Measurements from ENCODE around the gene TMEM200C. TPM values are rescaled to one million over a fixed set of nuclear protein-coding genes. Genes with fewer than 3 reads are reported as not detected.
"Not testable (repeated sequence)": the region's sequence is repeated elsewhere in the genome, so short reads cannot be mapped to it uniquely, and the experiment has no call there.

The TMEM200C gene
- total and polyA plus RNA-seq, 5 donors from 2014 or later, result not detected

DNA sequence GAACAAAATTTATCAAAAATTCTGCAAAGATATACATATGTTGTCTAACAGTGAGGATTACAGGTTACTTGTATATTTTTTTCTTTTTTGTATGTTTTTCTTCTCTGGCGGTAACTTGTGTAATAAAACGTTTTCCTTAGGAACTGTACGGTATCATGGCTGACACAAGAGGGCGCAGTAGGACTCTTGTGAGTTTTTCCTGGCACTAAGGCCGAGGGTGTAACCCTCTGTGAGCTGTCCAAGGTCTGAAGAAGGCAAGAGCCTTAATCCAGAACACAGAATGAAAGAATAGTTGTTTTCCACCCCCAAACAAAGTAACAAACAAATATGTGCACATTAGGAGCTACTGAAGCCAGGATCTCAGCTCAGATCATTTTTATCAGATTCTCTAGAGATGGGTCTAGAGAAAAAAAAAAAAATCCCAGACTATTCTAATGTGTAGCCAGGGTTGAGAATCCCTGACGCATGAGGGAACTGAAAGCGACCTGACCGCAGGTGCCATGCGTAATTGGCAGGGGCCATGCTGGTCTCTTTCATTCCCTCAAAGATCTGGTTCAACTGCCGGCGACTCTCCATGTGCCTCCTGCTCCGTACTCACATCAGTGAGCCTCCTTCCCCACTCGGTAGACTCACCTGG lies 27.0 kb downstream of the TMEM200C start:
- H3K9me3 ChIP-seq (ENCODE audit: control insufficient read depth in 2 of 2, low read length in 2 of 2), result no peaks in the 10 kb centered on the region
- Mint-ChIP-seq H3K4me3 (no peak overlapping the region), H3K36me3 (no peaks in the 10 kb centered on the region), H3K27ac (no peak overlapping the region), H3K27me3 (no peaks in the 10 kb centered on the region), H3K4me1 (no peaks in the 10 kb centered on the region), H3K9me3 (peaks cover 0 to 3% (median 0%) of the 10 kb centered on the region in 7 donors)
- H3K4me1 ChIP-seq (ENCODE audit: control insufficient read depth, insufficient read depth, low read length, poor library complexity, severe bottlenecking), result no peaks in the 10 kb centered on the region
- no peaks in the 10 kb centered on the region for H3K36me3 ChIP-seq (ENCODE audit: control insufficient read depth, insufficient read depth, low read length)
- no peaks in the 10 kb centered on the region for H3K27me3 ChIP-seq (ENCODE audit: control insufficient read depth, insufficient read depth, low read length)
- H3K27ac ChIP-seq (ENCODE audit: insufficient read depth, low read length, poor library complexity, severe bottlenecking), result no peak overlapping the region
- peak in 1 of 3 donors; percentile 49 for DNase-seq
- H3K4me3 ChIP-seq (ENCODE audit: low read depth, low read length), result no peak overlapping the region
- no peak for ATAC-seq (ENCODE audit: low read depth in 2 of 2)

DNA sequence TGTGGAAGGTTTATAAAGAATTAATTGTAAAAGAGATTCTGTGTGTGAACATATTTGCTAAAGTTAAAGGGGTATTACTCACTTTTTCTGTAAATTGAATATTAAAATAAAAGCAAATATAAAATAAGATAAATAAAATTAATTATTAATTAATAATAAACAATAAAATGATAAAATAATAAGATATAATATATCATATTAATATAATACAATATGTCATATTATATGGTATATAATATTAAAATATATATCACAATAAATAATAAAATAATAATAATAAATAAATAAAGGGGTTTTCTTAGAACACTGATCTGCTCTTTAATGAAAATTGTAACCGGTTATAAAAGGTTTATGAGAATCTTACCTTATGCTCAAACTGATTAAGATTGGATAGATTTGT lies 29.8 kb downstream of the TMEM200C start:
- no peak for DNase-seq
- H3K4me1 Mint-ChIP-seq, result no peaks in the 10 kb centered on the region
- no peak overlapping the region for H3K4me3 Mint-ChIP-seq
- no peaks in the 10 kb centered on the region for H3K27me3 Mint-ChIP-seq
- H3K9me3 ChIP-seq (ENCODE audit: control insufficient read depth in 2 of 2, low read length in 2 of 2), result no peaks in the 10 kb centered on the region
- no peak overlapping the region for H3K27ac ChIP-seq (ENCODE audit: insufficient read depth, low read length, poor library complexity, severe bottlenecking)
- no peak overlapping the region for H3K27ac Mint-ChIP-seq
- H3K36me3 ChIP-seq (ENCODE audit: control insufficient read depth, insufficient read depth, low read length), result no peaks in the 10 kb centered on the region
- peaks cover 0 to 16% (median 5%) of the 10 kb centered on the region in 7 donors for H3K9me3 Mint-ChIP-seq
- no peaks in the 10 kb centered on the region for H3K4me1 ChIP-seq (ENCODE audit: control insufficient read depth, insufficient read depth, low read length, poor library complexity, severe bottlenecking)
- no peak overlapping the region for H3K4me3 ChIP-seq (ENCODE audit: low read depth, low read length)
- H3K36me3 Mint-ChIP-seq, result no peaks in the 10 kb centered on the region
- no peak for ATAC-seq (ENCODE audit: low read depth in 2 of 2)
- no peaks in the 10 kb centered on the region for H3K27me3 ChIP-seq (ENCODE audit: control insufficient read depth, insufficient read depth, low read length)

DNA sequence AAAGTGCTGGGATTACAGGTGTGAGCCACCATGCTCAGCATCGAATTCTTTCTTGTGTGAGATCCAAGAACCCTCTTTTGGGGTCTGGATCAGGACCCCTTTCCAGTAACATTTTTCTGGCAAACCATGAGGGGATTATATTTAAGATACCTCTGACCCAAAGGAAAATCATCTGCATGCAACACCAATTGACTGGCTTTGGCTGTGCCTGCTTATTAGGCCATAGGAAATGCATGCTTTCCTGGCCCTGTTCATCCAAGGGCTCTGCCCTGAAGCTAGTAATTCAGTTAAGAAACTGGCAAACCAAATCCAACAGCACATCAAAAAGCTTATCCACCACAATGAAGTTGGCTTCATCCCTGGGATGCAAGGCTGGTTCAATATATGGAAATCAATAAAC lies 33.2 kb downstream of the TMEM200C start:
- not testable (repeated sequence) for H3K4me3 Mint-ChIP-seq; H3K27ac Mint-ChIP-seq; H3K36me3 Mint-ChIP-seq; H3K36me3 ChIP-seq (ENCODE audit: control insufficient read depth, insufficient read depth, low read length); H3K4me1 Mint-ChIP-seq; H3K27me3 ChIP-seq (ENCODE audit: control insufficient read depth, insufficient read depth, low read length); H3K4me1 ChIP-seq (ENCODE audit: control insufficient read depth, insufficient read depth, low read length, poor library complexity, severe bottlenecking); H3K27me3 Mint-ChIP-seq; H3K9me3 ChIP-seq (ENCODE audit: control insufficient read depth in 2 of 2, low read length in 2 of 2); H3K4me3 ChIP-seq (ENCODE audit: low read depth, low read length); DNase-seq; H3K27ac ChIP-seq (ENCODE audit: insufficient read depth, low read length, poor library complexity, severe bottlenecking); ATAC-seq (ENCODE audit: low read depth in 2 of 2)
- H3K9me3 Mint-ChIP-seq, result peaks cover 0 to 18% (median 4%) of the 10 kb centered on the region in 7 donors

DNA sequence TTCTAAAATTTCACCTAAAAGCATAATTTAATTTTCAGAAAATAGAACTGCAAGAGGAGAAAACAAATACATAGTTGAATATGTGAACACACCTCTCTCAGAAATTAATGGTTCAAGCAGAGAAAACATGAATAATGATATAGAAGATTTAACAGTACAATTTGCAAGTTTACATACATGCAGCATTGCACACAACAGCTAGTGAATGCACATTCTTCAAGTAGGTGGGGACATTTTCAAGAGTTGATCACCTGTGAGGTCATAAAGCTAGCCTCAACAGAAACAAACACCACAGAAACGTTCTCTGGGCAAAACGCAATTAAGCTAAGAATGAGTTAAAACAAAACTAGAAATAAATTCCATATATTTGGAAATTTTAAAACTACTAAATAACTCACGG lies 38.1 kb downstream of the TMEM200C start:
- Histone ChIP-seq H3K27ac (ENCODE audit: insufficient read depth, low read length, poor library complexity, severe bottlenecking) (no peak overlapping the region), H3K27me3 (ENCODE audit: control insufficient read depth, insufficient read depth, low read length) (peaks cover 5% of the 10 kb centered on the region), H3K9me3 (ENCODE audit: control insufficient read depth in 2 of 2, low read length in 2 of 2) (no peaks in the 10 kb centered on the region), H3K36me3 (ENCODE audit: control insufficient read depth, insufficient read depth, low read length) (no peaks in the 10 kb centered on the region), H3K4me1 (ENCODE audit: control insufficient read depth, insufficient read depth, low read length, poor library complexity, severe bottlenecking) (no peaks in the 10 kb centered on the region), H3K4me3 (ENCODE audit: low read depth, low read length) (no peak overlapping the region)
- no peak overlapping the region for H3K4me3 Mint-ChIP-seq
- DNase-seq (no peak), ATAC-seq (ENCODE audit: low read depth in 2 of 2) (no peak)
- no peaks in the 10 kb centered on the region for H3K36me3 Mint-ChIP-seq
- peaks cover 0 to 9% (median 5%) of the 10 kb centered on the region in 7 donors for H3K9me3 Mint-ChIP-seq
- no peak overlapping the region for H3K27ac Mint-ChIP-seq
- no peaks in the 10 kb centered on the region for H3K4me1 Mint-ChIP-seq
- no peaks in the 10 kb centered on the region for H3K27me3 Mint-ChIP-seq

DNA sequence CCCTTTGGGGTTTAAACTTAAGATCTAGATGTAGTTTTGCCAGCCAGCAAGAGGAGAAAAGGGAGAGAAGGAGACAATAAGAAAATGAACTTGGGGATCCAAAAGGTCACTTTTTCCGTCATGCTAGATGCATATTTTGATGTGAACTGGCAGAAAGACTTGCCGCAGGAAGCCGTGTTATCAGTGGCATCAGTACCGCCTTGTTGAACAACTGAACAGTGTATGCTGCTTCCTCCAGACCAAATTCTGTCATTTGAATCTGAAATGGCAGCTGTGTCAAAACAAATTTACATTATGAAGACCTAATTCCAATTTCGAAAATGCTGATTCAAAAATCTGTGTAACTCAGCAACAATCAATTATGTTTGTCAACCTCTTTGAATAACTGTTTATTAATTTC lies 42.1 kb downstream of the TMEM200C start:
- Mint-ChIP-seq H3K27ac (no peak overlapping the region), H3K27me3 (no peaks in the 10 kb centered on the region), H3K9me3 (peaks cover 0 to 6% (median 0%) of the 10 kb centered on the region in 7 donors), H3K36me3 (no peaks in the 10 kb centered on the region), H3K4me3 (no peak overlapping the region), H3K4me1 (no peaks in the 10 kb centered on the region)
- Histone ChIP-seq H3K36me3 (ENCODE audit: control insufficient read depth, insufficient read depth, low read length) (no peaks in the 10 kb centered on the region), H3K9me3 (ENCODE audit: control insufficient read depth in 2 of 2, low read length in 2 of 2) (no peaks in the 10 kb centered on the region), H3K27me3 (ENCODE audit: control insufficient read depth, insufficient read depth, low read length) (peaks cover 5% of the 10 kb centered on the region), H3K27ac (ENCODE audit: insufficient read depth, low read length, poor library complexity, severe bottlenecking) (no peak overlapping the region), H3K4me1 (ENCODE audit: control insufficient read depth, insufficient read depth, low read length, poor library complexity, severe bottlenecking) (no peaks in the 10 kb centered on the region), H3K4me3 (ENCODE audit: low read depth, low read length) (no peak overlapping the region)
- DNase-seq, result peak in 1 of 3 donors; percentile 0
- no peak for ATAC-seq (ENCODE audit: low read depth in 2 of 2)

DNA sequence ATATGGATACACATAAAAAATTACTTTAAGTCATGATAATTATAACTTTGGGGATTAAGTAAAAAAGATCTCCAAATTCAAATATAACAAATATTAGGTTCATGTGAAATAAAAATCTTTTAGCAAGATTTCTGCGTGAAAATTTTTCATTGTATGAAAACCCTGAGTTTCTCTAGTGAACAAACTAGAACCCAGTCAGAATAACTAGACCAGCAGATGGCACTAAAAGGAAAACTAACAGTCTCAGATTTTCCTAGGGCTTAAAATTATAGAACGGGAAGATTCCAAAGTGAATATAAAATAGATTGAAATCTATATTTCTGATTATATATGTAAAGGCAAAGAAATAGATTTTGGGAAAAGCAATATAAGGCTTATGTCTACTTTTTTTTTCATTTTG lies 43.3 kb downstream of the TMEM200C start:
- H3K4me3 ChIP-seq (ENCODE audit: low read depth, low read length), result no peak overlapping the region
- H3K4me1 Mint-ChIP-seq, result no peaks in the 10 kb centered on the region

DNA sequence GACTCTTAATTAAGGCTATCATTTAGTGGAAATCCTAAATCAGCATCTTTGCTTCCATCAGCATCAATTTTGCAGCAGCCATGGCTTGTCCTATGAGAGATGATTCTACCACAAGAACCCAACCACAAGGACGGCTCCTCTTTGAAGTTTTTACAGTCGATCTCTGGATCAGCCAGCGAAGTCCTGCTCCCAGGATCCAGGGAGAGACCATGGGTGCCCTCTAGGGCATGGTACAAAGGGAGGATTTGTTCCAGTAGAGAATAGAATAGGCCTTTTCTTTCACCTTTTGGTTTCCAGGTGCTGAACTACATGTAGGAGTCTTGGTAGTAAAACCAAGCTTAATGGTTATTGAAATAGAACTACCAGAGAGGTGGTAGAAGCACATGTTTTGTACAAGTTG lies 52.7 kb downstream of the TMEM200C start:
- Histone ChIP-seq H3K27ac (ENCODE audit: insufficient read depth, low read length, poor library complexity, severe bottlenecking) (no peak overlapping the region), H3K27me3 (ENCODE audit: control insufficient read depth, insufficient read depth, low read length) (no peaks in the 10 kb centered on the region), H3K36me3 (ENCODE audit: control insufficient read depth, insufficient read depth, low read length) (no peaks in the 10 kb centered on the region), H3K4me1 (ENCODE audit: control insufficient read depth, insufficient read depth, low read length, poor library complexity, severe bottlenecking) (no peaks in the 10 kb centered on the region), H3K4me3 (ENCODE audit: low read depth, low read length) (no peak overlapping the region), H3K9me3 (ENCODE audit: control insufficient read depth in 2 of 2, low read length in 2 of 2) (no peaks in the 10 kb centered on the region)
- Mint-ChIP-seq H3K4me1 (no peaks in the 10 kb centered on the region), H3K4me3 (no peak overlapping the region), H3K9me3 (no peaks in the 10 kb centered on the region), H3K27ac (no peak overlapping the region), H3K27me3 (no peaks in the 10 kb centered on the region), H3K36me3 (no peaks in the 10 kb centered on the region)
- no peak for ATAC-seq (ENCODE audit: low read depth in 2 of 2)
- no peak for DNase-seq

More for the DNA sequence above, 43.3 kb downstream of the TMEM200C start:
- H3K36me3 ChIP-seq (ENCODE audit: control insufficient read depth, insufficient read depth, low read length), result no peaks in the 10 kb centered on the region
- DNase-seq (no peak), ATAC-seq (ENCODE audit: low read depth in 2 of 2) (no peak)
- H3K27ac ChIP-seq (ENCODE audit: insufficient read depth, low read length, poor library complexity, severe bottlenecking), result no peak overlapping the region
- H3K27me3 ChIP-seq (ENCODE audit: control insufficient read depth, insufficient read depth, low read length), result peaks cover 5% of the 10 kb centered on the region
- H3K27ac Mint-ChIP-seq, result no peak overlapping the region
- no peaks in the 10 kb centered on the region for H3K9me3 ChIP-seq (ENCODE audit: control insufficient read depth in 2 of 2, low read length in 2 of 2)
- no peaks in the 10 kb centered on the region for H3K4me1 ChIP-seq (ENCODE audit: control insufficient read depth, insufficient read depth, low read length, poor library complexity, severe bottlenecking)
- H3K27me3 Mint-ChIP-seq, result no peaks in the 10 kb centered on the region
- H3K4me3 Mint-ChIP-seq, result no peak overlapping the region
- peaks cover 0 to 6% (median 0%) of the 10 kb centered on the region in 7 donors for H3K9me3 Mint-ChIP-seq
- no peaks in the 10 kb centered on the region for H3K36me3 Mint-ChIP-seq

DNA sequence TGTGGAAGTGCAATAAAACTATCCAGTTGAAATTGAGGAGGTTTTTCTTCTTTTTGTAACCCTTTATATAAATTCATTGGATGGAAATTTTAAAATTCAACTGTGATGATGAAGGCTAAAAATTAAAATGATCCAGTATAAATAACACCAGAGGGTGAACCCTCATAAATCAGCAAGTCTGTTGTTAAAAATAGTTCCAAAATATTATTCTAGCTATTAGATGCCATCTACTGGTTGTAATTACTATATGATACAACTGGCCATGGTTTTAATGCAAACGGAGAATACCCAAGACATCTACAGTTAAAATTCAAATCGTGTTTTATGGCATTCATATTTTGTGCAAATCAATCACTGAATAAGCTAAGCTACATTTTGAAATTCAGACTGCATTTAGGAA lies 53.8 kb downstream of the TMEM200C start:
- no peaks in the 10 kb centered on the region for H3K27me3 ChIP-seq (ENCODE audit: control insufficient read depth, insufficient read depth, low read length)
- Mint-ChIP-seq H3K4me3 (no peak overlapping the region), H3K4me1 (no peaks in the 10 kb centered on the region), H3K36me3 (no peaks in the 10 kb centered on the region), H3K9me3 (no peaks in the 10 kb centered on the region), H3K27ac (no peak overlapping the region), H3K27me3 (no peaks in the 10 kb centered on the region)
- H3K27ac ChIP-seq (ENCODE audit: insufficient read depth, low read length, poor library complexity, severe bottlenecking), result no peak overlapping the region
- no peaks in the 10 kb centered on the region for H3K9me3 ChIP-seq (ENCODE audit: control insufficient read depth in 2 of 2, low read length in 2 of 2)
- H3K4me1 ChIP-seq (ENCODE audit: control insufficient read depth, insufficient read depth, low read length, poor library complexity, severe bottlenecking), result no peaks in the 10 kb centered on the region
- no peak overlapping the region for H3K4me3 ChIP-seq (ENCODE audit: low read depth, low read length)
- no peaks in the 10 kb centered on the region for H3K36me3 ChIP-seq (ENCODE audit: control insufficient read depth, insufficient read depth, low read length)
- DNase-seq, result no peak
- no peak for ATAC-seq (ENCODE audit: low read depth in 2 of 2)
